ENCODE measurements around the gene ITGA6. TPM values are rescaled to one million over a fixed set of nuclear protein-coding genes. Genes with fewer than 3 reads are reported as not detected.
A peak's percentile ranks its signal among the peaks of the same experiment; 100 is the strongest.

ITGA6 gene
- total RNA-seq, 1 experiment from 2014 or later: 0.37 TPM

DNA sequence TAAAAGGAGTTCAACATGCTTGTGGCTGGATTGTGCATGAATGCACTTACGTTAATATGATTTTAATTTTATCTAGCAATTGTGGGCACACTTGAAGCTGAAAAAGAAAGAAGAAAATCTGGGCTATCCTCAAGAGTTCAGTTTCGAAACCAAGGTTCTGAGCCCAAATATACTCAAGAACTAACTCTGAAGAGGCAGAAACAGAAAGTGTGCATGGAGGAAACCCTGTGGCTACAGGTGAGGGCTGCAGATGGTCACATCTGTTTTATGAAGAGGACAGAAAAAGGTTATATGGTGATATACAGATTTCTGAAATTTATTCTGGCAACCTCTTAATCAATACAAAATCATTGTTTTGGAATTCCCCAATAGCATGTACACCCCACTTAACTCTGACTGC, 57.3 kb downstream of the ITGA6 start:
- Histone ChIP-seq H3K9me3 (ENCODE audit: low read length) (no peaks in the 10 kb centered on the region), H3K27ac (ENCODE audit: low read length) (no peak overlapping the region), H3K4me3 (ENCODE audit: low read length) (no peak overlapping the region), H3K9me2 (replicated peaks; ENCODE audit: insufficient read depth, low read length) (no peaks in the 10 kb centered on the region), H3K4me2 (ENCODE audit: low read depth, low read length, poor library complexity, severe bottlenecking) (no peak overlapping the region), H3K79me2 (ENCODE audit: low read length) (no peaks in the 10 kb centered on the region), H3K36me3 (ENCODE audit: insufficient read depth, low read length) (no peaks in the 10 kb centered on the region), H3K4me1 (ENCODE audit: low read length) (no peaks in the 10 kb centered on the region), H2AFZ (ENCODE audit: low read length) (no peak overlapping the region), H4K20me1 (ENCODE audit: insufficient read depth, low read depth, low read length) (no peaks in the 10 kb centered on the region; the same call in 1 of the 2 replicates), H3K9ac (ENCODE audit: low read length) (no peak overlapping the region), H3K27me3 (ENCODE audit: low read length) (no peaks in the 10 kb centered on the region)
- no peak for DNase-seq

DNA sequence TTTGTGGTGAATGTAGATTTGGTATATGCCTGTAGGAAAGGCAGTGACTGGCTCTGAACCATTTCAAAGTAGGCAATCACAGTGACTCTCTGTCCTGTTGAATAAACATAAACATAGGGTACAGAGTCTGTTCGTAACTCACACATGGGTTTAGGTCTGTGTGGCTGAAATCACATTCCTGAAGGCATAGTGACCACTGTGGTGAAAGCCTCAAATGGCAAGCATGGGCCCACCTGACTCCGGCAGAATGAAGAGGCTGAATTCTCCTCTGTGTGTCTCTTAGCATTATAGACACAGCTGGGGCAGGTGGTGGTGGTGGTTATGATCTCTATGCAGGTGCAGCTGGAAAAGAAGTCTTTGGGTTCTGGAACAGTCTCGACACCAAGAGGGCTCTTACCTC, 61.2 kb downstream of the ITGA6 start:
- no peaks in the 10 kb centered on the region for H3K9me3 ChIP-seq (ENCODE audit: low read length)
- H2AFZ ChIP-seq (ENCODE audit: low read length): no peak overlapping the region
- no peaks in the 10 kb centered on the region for H3K79me2 ChIP-seq (ENCODE audit: low read length)
- no peak for DNase-seq
- no peak overlapping the region for H3K4me2 ChIP-seq (ENCODE audit: low read depth, low read length, poor library complexity, severe bottlenecking)
- no peaks in the 10 kb centered on the region for H3K9me2 ChIP-seq (replicated peaks; ENCODE audit: insufficient read depth, low read length)
- no peak overlapping the region for H3K9ac ChIP-seq (ENCODE audit: low read length)
- H3K27me3 ChIP-seq (ENCODE audit: low read length): no peaks in the 10 kb centered on the region
- H3K4me3 ChIP-seq (ENCODE audit: low read length): no peak overlapping the region
- H3K27ac ChIP-seq (ENCODE audit: low read length): no peak overlapping the region
- no peaks in the 10 kb centered on the region; the same call in 1 of the 2 replicates for H4K20me1 ChIP-seq (ENCODE audit: insufficient read depth, low read depth, low read length)
- no peaks in the 10 kb centered on the region for H3K36me3 ChIP-seq (ENCODE audit: insufficient read depth, low read length)
- H3K4me1 ChIP-seq (ENCODE audit: low read length): no peaks in the 10 kb centered on the region

DNA sequence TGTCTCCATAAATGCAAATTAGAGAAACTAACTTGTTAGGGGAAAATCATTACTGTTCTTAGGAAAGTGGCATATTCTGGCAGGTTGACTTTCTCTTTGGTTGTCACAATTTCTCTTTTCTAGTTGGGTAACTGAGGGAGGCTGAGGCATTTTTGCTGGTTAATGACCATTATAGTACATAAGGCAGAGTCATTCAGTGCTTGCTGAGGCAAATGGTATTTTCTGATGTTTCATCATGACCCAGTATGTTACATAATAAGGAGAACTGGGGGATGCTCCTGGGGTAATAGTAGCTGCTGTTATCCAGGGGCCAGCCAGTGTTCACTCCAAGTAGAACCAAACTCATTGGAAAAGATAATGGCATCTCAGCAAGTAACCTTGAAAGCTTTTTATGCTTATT, 62.3 kb downstream of the ITGA6 start:
- Histone ChIP-seq H3K79me2 (ENCODE audit: low read length) (no peaks in the 10 kb centered on the region), H2AFZ (ENCODE audit: low read length) (no peak overlapping the region), H3K9me3 (ENCODE audit: low read length) (no peaks in the 10 kb centered on the region), H3K4me3 (ENCODE audit: low read length) (no peak overlapping the region), H3K9me2 (replicated peaks; ENCODE audit: insufficient read depth, low read length) (no peaks in the 10 kb centered on the region), H3K9ac (ENCODE audit: low read length) (no peak overlapping the region), H3K27me3 (ENCODE audit: low read length) (no peaks in the 10 kb centered on the region), H4K20me1 (ENCODE audit: insufficient read depth, low read depth, low read length) (no peaks in the 10 kb centered on the region; the same call in 1 of the 2 replicates), H3K36me3 (ENCODE audit: insufficient read depth, low read length) (no peaks in the 10 kb centered on the region), H3K4me1 (ENCODE audit: low read length) (no peaks in the 10 kb centered on the region), H3K4me2 (ENCODE audit: low read depth, low read length, poor library complexity, severe bottlenecking) (no peak overlapping the region), H3K27ac (ENCODE audit: low read length) (no peak overlapping the region)
- DNase-seq: no peak

DNA sequence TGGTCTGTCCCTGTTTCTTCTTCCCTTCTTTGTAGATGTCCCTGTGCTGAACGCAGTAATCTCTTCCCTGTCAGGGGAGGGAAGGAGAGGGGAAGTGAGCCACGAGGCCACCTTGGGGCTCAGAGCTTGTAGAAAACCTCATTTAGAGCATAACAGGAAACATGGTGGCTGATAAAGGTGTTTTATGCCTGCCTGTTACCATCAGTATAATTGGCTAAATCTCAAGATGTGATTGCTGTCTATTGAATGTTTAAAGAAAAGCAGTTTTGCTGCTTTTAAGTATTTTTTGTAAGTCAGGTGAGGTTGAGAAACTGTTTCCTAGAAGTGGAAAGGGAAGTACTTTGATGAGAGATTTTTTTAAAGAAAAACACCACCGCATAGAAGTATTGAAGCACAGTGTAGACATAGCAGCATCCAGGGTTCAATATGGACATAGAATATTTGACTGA, 68.8 kb downstream of the ITGA6 start:
- Histone ChIP-seq H2AFZ (ENCODE audit: low read length) (no peak overlapping the region), H3K4me1 (ENCODE audit: low read length) (no peaks in the 10 kb centered on the region), H4K20me1 (ENCODE audit: insufficient read depth, low read depth, low read length) (no peaks in the 10 kb centered on the region), H3K79me2 (ENCODE audit: low read length) (no peaks in the 10 kb centered on the region), H3K27me3 (ENCODE audit: low read length) (no peaks in the 10 kb centered on the region), H3K4me2 (ENCODE audit: low read depth, low read length, poor library complexity, severe bottlenecking) (no peak overlapping the region), H3K9me2 (replicated peaks; ENCODE audit: insufficient read depth, low read length) (no peaks in the 10 kb centered on the region), H3K4me3 (ENCODE audit: low read length) (no peak overlapping the region), H3K9me3 (ENCODE audit: low read length) (no peaks in the 10 kb centered on the region), H3K27ac (ENCODE audit: low read length) (no peak overlapping the region), H3K36me3 (ENCODE audit: insufficient read depth, low read length) (no peaks in the 10 kb centered on the region), H3K9ac (ENCODE audit: low read length) (no peak overlapping the region)
- no peak for DNase-seq

DNA sequence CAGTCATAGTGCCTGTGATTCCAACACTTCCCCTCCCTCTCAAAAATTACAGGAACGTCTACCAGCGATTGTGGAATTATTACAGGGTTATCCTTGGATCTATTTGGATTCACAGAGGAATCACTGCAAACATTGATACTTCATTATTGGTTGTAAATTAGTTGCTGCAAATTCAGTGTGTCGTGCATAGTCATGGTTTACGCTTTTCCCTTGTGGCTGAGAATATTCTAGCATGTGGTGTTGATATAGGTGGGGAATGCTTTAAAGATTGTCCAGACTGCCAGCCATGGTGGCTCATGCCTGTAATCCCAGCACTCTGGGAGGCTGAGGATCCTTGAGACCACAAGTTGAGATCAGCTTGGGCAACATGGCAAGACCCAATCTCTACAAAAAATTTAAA, 79.8 kb downstream of the ITGA6 start:
- Histone ChIP-seq H3K9ac (ENCODE audit: low read length) (no peak overlapping the region), H3K79me2 (ENCODE audit: low read length) (no peaks in the 10 kb centered on the region; the same call in 1 of the 2 replicates), H3K4me1 (ENCODE audit: low read length) (peaks cover 16% of the 10 kb centered on the region), H3K27ac (ENCODE audit: low read length) (no peak overlapping the region), H3K36me3 (ENCODE audit: insufficient read depth, low read length) (peaks cover 9% of the 10 kb centered on the region; the same call in 1 of the 2 replicates), H3K4me2 (ENCODE audit: low read depth, low read length, poor library complexity, severe bottlenecking) (no peak overlapping the region), H3K9me2 (replicated peaks; ENCODE audit: insufficient read depth, low read length) (no peaks in the 10 kb centered on the region), H3K4me3 (ENCODE audit: low read length) (no peak overlapping the region), H4K20me1 (ENCODE audit: insufficient read depth, low read depth, low read length) (no peaks in the 10 kb centered on the region), H2AFZ (ENCODE audit: low read length) (no peak overlapping the region), H3K9me3 (ENCODE audit: low read length) (peaks cover 6% of the 10 kb centered on the region), H3K27me3 (ENCODE audit: low read length) (no peaks in the 10 kb centered on the region)
- no peak for DNase-seq

DNA sequence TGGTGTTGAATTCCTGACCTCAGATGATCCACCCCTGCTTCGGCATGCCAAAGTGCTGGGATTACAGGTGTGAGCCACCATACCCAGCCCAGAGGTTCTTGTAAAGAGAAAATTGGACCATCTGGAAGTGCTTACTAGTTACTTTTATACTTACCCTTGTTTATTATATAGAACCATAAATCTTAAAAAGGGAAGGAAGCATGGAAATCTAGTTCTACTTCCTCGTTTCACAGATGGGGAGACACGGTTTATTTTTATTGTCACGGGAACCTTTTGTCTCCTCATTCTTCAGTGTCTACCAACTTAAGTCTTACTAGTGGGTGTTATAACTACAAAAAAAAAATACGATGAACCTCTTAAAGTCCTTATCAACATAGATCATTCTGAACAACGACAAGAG, 82.7 kb downstream of the ITGA6 start:
- Histone ChIP-seq H3K27ac (ENCODE audit: low read length) (peak overlapping the region; percentile 38), H3K9ac (ENCODE audit: low read length) (no peak overlapping the region)
- DNase-seq: no peak

DNA sequence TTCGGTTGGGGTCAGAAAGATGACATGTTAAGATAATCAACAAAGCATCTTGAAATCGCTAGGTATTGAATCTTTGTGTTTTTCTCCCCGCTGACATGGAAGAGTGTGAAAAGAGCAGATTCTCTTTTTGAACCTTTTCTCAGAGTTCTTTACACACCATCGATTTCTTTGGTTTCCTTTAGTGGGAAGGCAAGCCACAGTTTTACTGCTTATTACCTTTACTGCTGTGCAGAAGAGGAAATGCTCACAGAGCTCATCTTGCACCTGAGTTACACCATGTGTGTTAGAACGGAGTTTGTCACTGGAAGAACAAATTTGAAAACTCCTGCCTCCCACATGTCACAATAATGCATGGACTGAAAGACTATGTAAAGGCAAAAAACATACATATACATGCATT, 83.2 kb downstream of the ITGA6 start:
- DNase-seq: no peak
- Histone ChIP-seq H3K9ac (ENCODE audit: low read length) (no peak overlapping the region), H4K20me1 (ENCODE audit: insufficient read depth, low read depth, low read length) (no peaks in the 10 kb centered on the region), H3K4me1 (ENCODE audit: low read length) (peaks cover 16% of the 10 kb centered on the region), H2AFZ (ENCODE audit: low read length) (peak overlapping the region; percentile 27; the same call in 1 of the 2 replicates), H3K36me3 (ENCODE audit: insufficient read depth, low read length) (peaks cover 15% of the 10 kb centered on the region; the same call in 1 of the 2 replicates), H3K27me3 (ENCODE audit: low read length) (no peaks in the 10 kb centered on the region), H3K9me2 (replicated peaks; ENCODE audit: insufficient read depth, low read length) (no peaks in the 10 kb centered on the region), H3K27ac (ENCODE audit: low read length) (peak overlapping the region; percentile 38), H3K9me3 (ENCODE audit: low read length) (peaks cover 22% of the 10 kb centered on the region), H3K4me3 (ENCODE audit: low read length) (no peak overlapping the region), H3K4me2 (ENCODE audit: low read depth, low read length, poor library complexity, severe bottlenecking) (peak overlapping the region; percentile 47), H3K79me2 (ENCODE audit: low read length) (no peaks in the 10 kb centered on the region; the same call in 1 of the 2 replicates)

More for the DNA sequence above, 82.7 kb downstream of the ITGA6 start:
- Histone ChIP-seq H2AFZ (ENCODE audit: low read length) (peak overlapping the region; percentile 27; the same call in 1 of the 2 replicates), H3K36me3 (ENCODE audit: insufficient read depth, low read length) (peaks cover 15% of the 10 kb centered on the region; the same call in 1 of the 2 replicates), H4K20me1 (ENCODE audit: insufficient read depth, low read depth, low read length) (no peaks in the 10 kb centered on the region), H3K4me2 (ENCODE audit: low read depth, low read length, poor library complexity, severe bottlenecking) (peak overlapping the region; percentile 47), H3K4me3 (ENCODE audit: low read length) (no peak overlapping the region), H3K4me1 (ENCODE audit: low read length) (peaks cover 16% of the 10 kb centered on the region), H3K9me2 (replicated peaks; ENCODE audit: insufficient read depth, low read length) (no peaks in the 10 kb centered on the region), H3K27me3 (ENCODE audit: low read length) (no peaks in the 10 kb centered on the region), H3K9me3 (ENCODE audit: low read length) (peaks cover 22% of the 10 kb centered on the region), H3K79me2 (ENCODE audit: low read length) (no peaks in the 10 kb centered on the region; the same call in 1 of the 2 replicates)

DNA sequence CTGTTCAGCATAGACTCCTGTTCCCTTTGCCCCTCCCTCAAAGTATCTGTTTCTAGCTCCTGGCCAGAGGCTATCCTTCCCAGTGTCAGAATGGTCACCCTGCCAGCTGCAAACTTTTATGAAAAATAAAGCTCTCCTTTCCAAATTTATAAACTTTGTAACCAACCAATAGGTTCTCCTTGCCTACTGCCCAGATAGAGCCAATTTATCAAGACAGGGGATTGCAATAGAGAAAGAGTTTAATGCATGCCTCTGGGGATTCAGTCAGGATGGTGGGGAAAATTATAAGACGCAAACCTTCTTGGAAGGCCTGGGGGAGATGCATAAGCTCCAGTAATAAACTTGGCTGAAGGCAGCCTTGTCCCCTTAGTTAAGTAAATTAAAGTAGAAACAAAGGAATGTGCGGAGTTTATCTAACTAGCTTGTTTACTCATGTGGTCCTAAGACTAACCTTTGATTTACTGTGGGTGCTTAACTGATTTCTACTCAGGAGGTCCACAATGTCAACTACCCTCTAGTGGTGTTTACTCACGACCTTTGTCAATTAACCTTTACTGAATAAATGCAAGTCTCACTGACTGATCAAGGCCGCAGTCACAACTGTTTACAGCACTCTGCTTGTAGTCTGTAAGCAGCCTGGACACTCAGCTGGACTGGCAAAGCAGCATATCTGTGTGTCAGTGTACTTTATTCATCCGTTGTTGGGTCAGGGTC, 85.6 kb downstream of the ITGA6 start:
- Histone ChIP-seq H3K4me2 (ENCODE audit: low read depth, low read length, poor library complexity, severe bottlenecking) (no peak overlapping the region), H3K4me3 (ENCODE audit: low read length) (no peak overlapping the region), H3K9ac (ENCODE audit: low read length) (no peak overlapping the region), H4K20me1 (ENCODE audit: insufficient read depth, low read depth, low read length) (no peaks in the 10 kb centered on the region), H3K9me2 (replicated peaks; ENCODE audit: insufficient read depth, low read length) (no peaks in the 10 kb centered on the region), H3K27ac (ENCODE audit: low read length) (no peak overlapping the region), H3K9me3 (ENCODE audit: low read length) (peaks cover 22% of the 10 kb centered on the region), H3K4me1 (ENCODE audit: low read length) (peaks cover 16% of the 10 kb centered on the region), H2AFZ (ENCODE audit: low read length) (no peak overlapping the region), H3K79me2 (ENCODE audit: low read length) (no peaks in the 10 kb centered on the region; the same call in 1 of the 2 replicates), H3K27me3 (ENCODE audit: low read length) (no peaks in the 10 kb centered on the region), H3K36me3 (ENCODE audit: insufficient read depth, low read length) (peaks cover 15% of the 10 kb centered on the region; the same call in 1 of the 2 replicates)
- no peak for DNase-seq
